NCI-H1417 treated with DMSO at 0.1 percent for 48 hours (cell line): ENCODE data around the gene EBI3.
"Not testable (repeated sequence)": the region's sequence is repeated elsewhere in the genome, so short reads cannot be mapped to it uniquely, and the experiment has no call there.

Source experiments
- DNase-seq: peaks from one replicate; lab custom pipeline; 2025; lab: John Stamatoyannopoulos, UW

The EBI3 gene

GRCh38 chr19:4200940-4201542 is 28.3 kb upstream of the EBI3 start:
- DNase-seq = no peak

- no peak for DNase-seq
Measured at GRCh38 chr19:4201798-4202197, 27.5 kb upstream of the EBI3 start.

DNA sequence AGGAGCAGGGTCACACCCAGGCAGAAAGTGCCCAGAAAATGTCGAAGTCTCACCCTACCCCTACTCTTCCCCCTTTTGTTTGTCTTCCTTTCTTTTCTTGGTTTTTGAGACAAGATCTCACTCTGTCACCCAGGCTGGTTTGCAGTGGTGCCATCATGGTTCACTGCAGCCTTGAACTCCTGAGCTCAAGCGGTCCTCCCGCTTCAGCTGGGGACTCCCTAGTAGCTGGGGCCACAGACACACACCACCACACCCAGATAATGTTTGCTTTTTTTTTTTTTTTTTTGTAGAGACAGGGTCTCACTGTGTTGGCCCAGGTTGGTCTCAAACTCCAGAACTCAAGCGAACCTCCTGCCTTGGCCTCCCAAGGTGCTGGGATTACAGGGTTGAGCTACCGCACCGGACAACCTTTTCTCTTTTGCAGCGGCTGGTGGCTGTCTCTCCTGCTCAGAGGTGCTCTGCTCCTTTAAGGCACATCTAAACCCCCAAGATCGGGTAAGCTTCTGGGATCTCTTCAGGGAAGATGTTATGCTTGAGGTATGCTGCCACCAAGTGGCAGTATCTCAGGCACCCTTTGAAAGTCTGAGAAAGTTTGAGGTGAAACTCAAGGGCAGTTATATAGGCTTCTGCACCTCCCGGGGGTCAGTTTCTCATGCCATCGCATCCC is 22.4 kb upstream of the EBI3 start:
- no peak for DNase-seq

DNA sequence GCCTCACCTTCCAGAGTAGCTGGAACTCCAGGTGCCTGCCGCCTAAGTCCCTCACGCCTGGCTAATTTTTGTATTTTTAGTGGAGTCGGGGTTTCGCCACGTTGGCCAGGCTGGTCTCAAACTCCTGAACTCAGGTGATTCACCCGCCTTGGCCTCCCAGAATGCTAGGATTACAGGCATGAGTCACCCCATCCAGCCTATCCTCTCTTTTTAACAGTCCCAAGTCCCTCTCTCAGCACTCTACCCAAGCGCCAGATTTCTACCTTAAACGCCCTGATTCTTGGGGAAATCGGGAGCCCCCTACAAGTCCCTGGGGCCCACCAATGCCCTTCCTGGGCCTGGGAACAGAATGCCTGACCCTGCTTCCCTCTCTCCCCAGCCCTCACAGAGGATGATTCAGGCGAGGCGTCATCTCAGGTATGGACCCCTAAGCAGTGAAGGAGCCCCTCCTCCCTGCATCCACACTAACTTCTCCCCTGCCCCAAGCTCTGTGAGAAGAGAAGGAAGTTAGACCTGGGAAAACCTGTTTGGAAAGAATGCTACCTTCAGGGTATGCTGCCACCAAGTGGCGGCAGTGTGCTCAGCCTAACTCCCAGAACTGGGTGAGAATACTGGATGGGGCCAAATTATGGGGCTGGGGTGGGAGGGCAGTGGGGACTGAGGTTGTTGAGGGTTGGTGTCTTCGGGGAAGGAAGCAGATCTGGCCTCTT is 20.8 kb upstream of the EBI3 start:
- no peak for DNase-seq

GRCh38 chr19:4210166-4210731 is 19.1 kb upstream of the EBI3 start:
- no peak for DNase-seq

DNA sequence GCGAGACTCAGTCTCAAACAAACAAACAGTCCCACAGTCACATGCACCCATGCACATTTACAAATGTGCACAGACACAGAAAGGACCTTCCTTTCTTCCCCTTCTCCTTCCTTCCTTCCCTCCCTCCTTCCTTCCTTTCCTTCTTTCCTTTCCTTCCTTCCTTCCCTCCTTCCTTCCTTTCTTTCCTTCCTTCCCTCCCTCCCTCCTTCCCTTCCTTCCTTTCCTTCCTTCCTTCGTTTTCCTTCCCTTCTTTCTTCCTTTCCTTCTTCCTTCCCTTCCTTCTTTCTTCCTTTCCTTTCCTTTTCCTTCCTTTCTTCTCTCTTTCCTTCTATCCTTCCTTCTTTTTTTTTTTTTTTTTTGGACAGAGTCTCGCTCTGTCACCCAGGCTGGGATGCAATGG is 16.2 kb upstream of the EBI3 start:
- DNase-seq = no peak

GRCh38 chr19:4215807-4216206 is 13.5 kb upstream of the EBI3 start:
- DNase-seq = no peak

- no peak for DNase-seq
Measured at GRCh38 chr19:4216846-4217245, 12.5 kb upstream of the EBI3 start.

- DNase-seq = no peak
Measured at GRCh38 chr19:4217429-4218264, 11.7 kb upstream of the EBI3 start.

- not testable (repeated sequence) for DNase-seq
Measured at GRCh38 chr19:4218523-4218922, 10.8 kb upstream of the EBI3 start.

DNA sequence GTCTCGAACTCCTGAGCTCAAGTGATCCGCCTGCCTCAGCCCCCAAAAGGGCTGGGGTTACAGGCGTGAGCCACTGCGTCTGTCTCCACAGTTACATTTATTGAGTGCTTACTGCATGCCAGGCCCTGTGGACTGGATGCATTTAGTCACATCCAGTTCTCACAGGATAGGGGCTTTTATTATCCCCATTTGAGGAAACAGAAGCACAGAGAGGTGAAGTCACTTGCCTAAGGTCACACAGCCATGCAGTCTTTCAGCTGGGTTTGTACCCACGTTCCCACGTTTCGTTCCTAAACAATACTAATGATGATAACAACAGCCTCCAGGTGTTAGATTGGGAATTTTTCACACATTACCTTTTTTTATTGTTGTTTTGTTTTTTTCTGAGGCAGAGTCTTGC is 9.1 kb upstream of the EBI3 start:
- no peak for DNase-seq

DNA sequence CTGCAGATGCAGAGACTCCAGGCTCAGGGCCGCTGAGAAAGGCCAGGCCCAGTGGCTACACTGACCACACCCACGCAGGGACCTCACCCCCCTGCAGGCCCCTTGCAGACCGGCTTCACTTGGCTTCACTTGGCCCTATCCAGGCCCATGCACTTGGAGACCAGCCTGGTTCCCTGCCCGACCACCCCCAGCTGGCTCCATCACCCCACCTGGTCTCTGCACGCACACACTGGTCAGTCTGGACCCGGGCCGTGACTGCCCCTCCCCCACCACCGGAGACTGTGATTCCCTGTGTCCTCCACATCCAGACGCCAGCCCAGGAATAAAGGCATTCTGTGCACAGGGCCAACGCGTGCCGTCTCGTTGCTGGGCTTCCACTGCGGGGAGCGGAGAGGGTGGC is 4.9 kb upstream of the EBI3 start:
- DNase-seq = no peak

- no peak for DNase-seq
Measured at GRCh38 chr19:4225885-4226284, 3.4 kb upstream of the EBI3 start.

- DNase-seq = no peak
Measured at GRCh38 chr19:4227771-4228170, 1.6 kb upstream of the EBI3 start.

GRCh38 chr19:4228765-4229178 is 551 bp upstream of the EBI3 start:
- DNase-seq = no peak

- DNase-seq = not testable (repeated sequence)
Measured at GRCh38 chr19:4230237-4230636, 914 bp downstream of the EBI3 start.

DNA sequence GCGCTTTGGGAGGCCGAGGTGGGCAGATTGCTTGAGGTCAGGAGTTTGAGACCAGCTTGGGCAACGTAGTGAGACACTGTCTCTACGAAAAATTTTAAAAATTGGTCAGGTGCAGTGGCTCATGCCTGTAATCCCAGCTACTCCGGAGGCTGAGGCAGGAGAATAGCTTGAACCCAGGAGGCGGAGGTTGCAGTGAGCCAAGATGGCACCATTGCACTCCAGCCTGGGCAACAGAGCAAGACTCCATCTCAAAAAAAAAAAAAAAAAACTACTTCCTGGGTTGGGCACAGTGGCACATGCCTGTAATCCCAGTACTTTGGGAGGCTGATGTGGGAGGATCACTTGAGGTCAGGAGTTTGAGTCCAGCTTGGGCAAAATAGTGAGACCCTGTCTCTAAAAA is 2.2 kb downstream of the EBI3 start:
- not testable (repeated sequence) for DNase-seq

GRCh38 chr19:4232139-4232538 is 2.8 kb downstream of the EBI3 start:
- not testable (repeated sequence) for DNase-seq

- DNase-seq = no peak
Measured at GRCh38 chr19:4232614-4233281, 3.4 kb downstream of the EBI3 start.

DNA sequence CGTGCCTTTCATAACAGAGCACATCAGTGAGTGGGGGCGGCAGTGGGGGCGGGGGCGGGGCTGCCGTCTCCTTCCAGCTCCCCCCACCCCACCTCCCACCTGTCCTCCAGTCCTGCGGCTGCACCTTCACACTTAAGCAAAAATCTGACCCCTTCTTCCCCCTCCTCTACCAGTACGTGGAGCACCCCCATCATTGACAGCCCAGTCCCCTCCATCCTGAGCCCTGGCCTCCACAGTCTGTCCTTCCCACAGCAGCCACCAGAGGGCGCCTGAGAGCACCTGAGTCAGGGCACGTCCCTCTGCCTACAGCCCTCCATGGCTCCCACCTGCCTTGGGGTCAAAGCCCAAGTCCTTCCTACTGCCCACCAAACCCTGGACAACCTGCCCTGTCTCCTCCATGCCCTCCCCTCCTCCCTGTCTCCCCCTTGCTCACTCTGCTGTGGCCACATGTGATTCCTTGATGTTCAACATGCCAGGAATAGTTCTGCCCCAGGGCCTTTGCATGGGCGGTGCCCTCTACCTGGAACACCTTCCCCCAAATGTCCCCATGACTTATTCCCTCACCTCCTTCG is 4.0 kb downstream of the EBI3 start:
- no peak for DNase-seq

GRCh38 chr19:4234142-4234861 is 5.0 kb downstream of the EBI3 start:
- DNase-seq = no peak
